ENCODE measurements around the gene MPHOSPH9. TPM values are rescaled to one million over a fixed set of nuclear protein-coding genes. Genes with fewer than 3 reads are reported as not detected.

Gene MPHOSPH9
- total and polyA plus RNA-seq, 2 donors (not counting 1 experiment from before 2014, with no cell fraction given), result 11.8 to 45.1 TPM

DNA sequence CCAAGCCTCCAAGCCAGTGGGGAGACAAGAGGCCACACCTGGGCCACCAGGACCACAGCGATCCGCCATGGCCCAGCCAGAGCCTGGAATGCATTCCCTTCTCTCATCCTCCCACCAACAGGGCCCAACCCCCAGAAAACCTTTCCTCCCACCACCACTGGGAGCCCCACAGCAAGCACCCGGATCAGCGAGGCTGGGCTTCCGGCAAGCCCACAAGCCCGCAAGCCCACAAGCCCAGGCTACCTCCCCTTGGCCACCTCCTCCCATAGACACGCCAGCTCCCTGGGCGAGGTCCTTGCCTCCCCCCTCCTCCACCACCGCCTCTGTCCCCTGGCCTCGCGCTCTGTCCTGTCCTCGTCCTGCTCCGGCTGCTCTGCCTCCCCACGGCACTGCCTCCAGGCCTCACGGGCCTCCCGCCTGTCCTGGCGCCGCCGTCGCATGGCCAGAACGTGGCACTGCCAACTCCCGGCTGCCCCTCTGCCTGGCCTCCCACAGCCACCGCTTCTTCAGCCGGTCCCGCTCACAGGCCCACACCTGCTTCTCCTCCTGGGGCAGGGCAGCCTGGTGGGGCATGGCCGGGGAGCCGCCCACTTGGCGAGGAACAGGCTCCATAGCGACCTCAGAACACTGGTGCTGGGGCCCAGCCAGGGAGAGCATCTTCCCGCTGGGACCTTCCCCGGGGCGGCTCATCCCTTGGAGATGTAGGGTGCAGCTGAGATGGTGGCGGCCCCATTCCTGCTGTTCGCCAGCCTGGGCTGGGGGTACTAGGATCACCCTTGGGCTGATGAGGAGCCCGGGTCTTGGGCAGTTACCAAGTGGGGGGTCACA, 33.1 kb upstream of the MPHOSPH9 start:
- no peak overlapping the region for H3K9ac ChIP-seq (ENCODE audit: low read length)
- DNase-seq, result no peak
- ATAC-seq (ENCODE audit: low read depth), result no peak
- ChIA-PET CTCF (no interaction called here), POLR2A (interaction anchor here (1.3 kb wide), 1 partner anchor 33 kb away, joined by 5 read pairs; the partner anchor contains the start of genes MPHOSPH9 and MTRFR)
- H3K4me1 ChIP-seq (ENCODE audit: control insufficient read depth in 2 of 2, insufficient read depth in 2 of 2, low read length in 2 of 2), result peaks cover 26 to 31% of the 10 kb centered on the region in 2 donors
- Mint-ChIP-seq H3K27me3 (no peaks in the 10 kb centered on the region), H3K4me3 (no peak overlapping the region), H3K4me1 (peaks cover 26% of the 10 kb centered on the region), H3K9me3 (ENCODE audit: insufficient read depth) (no peaks in the 10 kb centered on the region), H3K27ac (no peak overlapping the region)
- intact Hi-C loops (cut with micrococcal nuclease), result no loop called here
- TF ChIP-seq EZH2 (IDR thresholded peaks at IDR 0.05; ENCODE audit: borderline replicate concordance, insufficient read depth, low read depth, low read length, poor library complexity, severe bottlenecking), result no peak
- TF ChIP-seq, protein P1, sequence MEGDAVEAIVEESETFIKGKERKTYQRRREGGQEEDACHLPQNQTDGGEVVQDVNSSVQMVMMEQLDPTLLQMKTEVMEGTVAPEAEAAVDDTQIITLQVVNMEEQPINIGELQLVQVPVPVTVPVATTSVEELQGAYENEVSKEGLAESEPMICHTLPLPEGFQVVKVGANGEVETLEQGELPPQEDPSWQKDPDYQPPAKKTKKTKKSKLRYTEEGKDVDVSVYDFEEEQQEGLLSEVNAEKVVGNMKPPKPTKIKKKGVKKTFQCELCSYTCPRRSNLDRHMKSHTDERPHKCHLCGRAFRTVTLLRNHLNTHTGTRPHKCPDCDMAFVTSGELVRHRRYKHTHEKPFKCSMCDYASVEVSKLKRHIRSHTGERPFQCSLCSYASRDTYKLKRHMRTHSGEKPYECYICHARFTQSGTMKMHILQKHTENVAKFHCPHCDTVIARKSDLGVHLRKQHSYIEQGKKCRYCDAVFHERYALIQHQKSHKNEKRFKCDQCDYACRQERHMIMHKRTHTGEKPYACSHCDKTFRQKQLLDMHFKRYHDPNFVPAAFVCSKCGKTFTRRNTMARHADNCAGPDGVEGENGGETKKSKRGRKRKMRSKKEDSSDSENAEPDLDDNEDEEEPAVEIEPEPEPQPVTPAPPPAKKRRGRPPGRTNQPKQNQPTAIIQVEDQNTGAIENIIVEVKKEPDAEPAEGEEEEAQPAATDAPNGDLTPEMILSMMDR (IDR thresholded peaks at IDR 0.05), result no peak
- no peaks in the 10 kb centered on the region for H3K9me3 ChIP-seq (ENCODE audit: control extremely low read depth in 1 of 3, control insufficient read depth in 2 of 3, insufficient read depth in 1 of 3, low read length in 2 of 3)
- H4K20me1 ChIP-seq (ENCODE audit: control insufficient read depth, insufficient read depth, low read length, poor library complexity, severe bottlenecking), result no peaks in the 10 kb centered on the region
- WGBS (ENCODE audit: insufficient coverage), result 95% methylated on average over 35 of the region's 35 CpGs
- H2AFZ ChIP-seq (ENCODE audit: insufficient read depth, low read depth, low read length, poor library complexity, severe bottlenecking), result no peak overlapping the region
- no peak overlapping the region for H3K27ac ChIP-seq (ENCODE audit: low read length in 2 of 2)
- H3K4me3 ChIP-seq (ENCODE audit: control extremely low read depth in 1 of 5, extremely low read depth in 1 of 5, insufficient read depth in 1 of 5, low read depth in 2 of 5, low read length in 4 of 5), result no peak overlapping the region
- no peaks in the 10 kb centered on the region for H3K79me2 ChIP-seq (ENCODE audit: control insufficient read depth, insufficient read depth, low read length)
- H3K27me3 ChIP-seq (replicated peaks in 1 of 4; ENCODE audit: control extremely low read depth in 1 of 4, control insufficient read depth in 3 of 4, insufficient read depth in 4 of 4, low read length in 3 of 4), result peaks cover 0 to 6% (median 0%) of the 10 kb centered on the region in 4 experiments
- H3K36me3 ChIP-seq (replicated peaks in 1 of 2; ENCODE audit: control extremely low read depth in 1 of 2, control insufficient read depth in 1 of 2, extremely low read depth in 1 of 2, insufficient read depth in 2 of 2, low read length in 1 of 2), result no peaks in the 10 kb centered on the region
- no peak overlapping the region for H3K4me2 ChIP-seq (replicated peaks; ENCODE audit: low read depth, low read length, poor library complexity, severe bottlenecking)

DNA sequence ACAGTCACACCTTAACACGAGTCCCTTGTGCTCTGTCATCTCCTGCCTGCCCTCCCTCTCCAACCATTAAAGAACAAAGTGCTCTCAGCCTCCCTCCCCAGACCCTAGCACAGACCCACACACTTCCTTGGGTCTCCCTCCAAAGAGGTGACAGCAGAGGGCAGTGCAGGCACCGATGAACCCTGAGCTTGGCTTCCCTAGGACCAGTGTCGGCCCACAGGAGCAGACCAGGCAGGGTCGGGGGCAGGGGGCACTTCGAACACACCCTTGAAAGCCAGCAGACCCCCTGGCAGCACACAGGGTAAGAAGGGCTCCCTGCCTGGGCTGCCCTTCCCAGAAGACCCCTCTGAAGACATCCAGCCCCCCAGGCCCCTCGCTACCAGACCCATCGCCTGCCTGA, 31.7 kb upstream of the MPHOSPH9 start:
- no peaks in the 10 kb centered on the region for H3K9me3 ChIP-seq (ENCODE audit: control extremely low read depth in 1 of 3, control insufficient read depth in 2 of 3, insufficient read depth in 1 of 3, low read length in 2 of 3)
- DNase-seq (peak; percentile 31), ATAC-seq (ENCODE audit: low read depth) (no peak)
- no peak overlapping the region for H3K4me3 Mint-ChIP-seq
- 62% methylated on average over 7 of the region's 7 CpGs for WGBS (ENCODE audit: insufficient coverage)
- no peak overlapping the region for H3K4me2 ChIP-seq (replicated peaks; ENCODE audit: low read depth, low read length, poor library complexity, severe bottlenecking)
- peaks cover 15 to 20% of the 10 kb centered on the region in 2 donors for H3K4me1 ChIP-seq (ENCODE audit: control insufficient read depth in 2 of 2, insufficient read depth in 2 of 2, low read length in 2 of 2)
- no peaks in the 10 kb centered on the region for H3K9me3 Mint-ChIP-seq (ENCODE audit: insufficient read depth)
- H3K79me2 ChIP-seq (ENCODE audit: control insufficient read depth, insufficient read depth, low read length), result no peaks in the 10 kb centered on the region
- no peaks in the 10 kb centered on the region for H3K27me3 ChIP-seq (replicated peaks in 1 of 4; ENCODE audit: control extremely low read depth in 1 of 4, control insufficient read depth in 3 of 4, insufficient read depth in 4 of 4, low read length in 3 of 4)
- no peak overlapping the region for H2AFZ ChIP-seq (ENCODE audit: insufficient read depth, low read depth, low read length, poor library complexity, severe bottlenecking)
- H3K4me3 ChIP-seq (ENCODE audit: control extremely low read depth in 1 of 5, extremely low read depth in 1 of 5, insufficient read depth in 1 of 5, low read depth in 2 of 5, low read length in 4 of 5), result no peak overlapping the region
- TF ChIP-seq, protein P1 (IDR thresholded peaks at IDR 0.05), result no peak
- no peak for TF ChIP-seq EZH2 (IDR thresholded peaks at IDR 0.05; ENCODE audit: borderline replicate concordance, insufficient read depth, low read depth, low read length, poor library complexity, severe bottlenecking)
- H3K4me1 Mint-ChIP-seq, result peaks cover 18% of the 10 kb centered on the region
- no peaks in the 10 kb centered on the region for H3K36me3 ChIP-seq (replicated peaks in 1 of 2; ENCODE audit: control extremely low read depth in 1 of 2, control insufficient read depth in 1 of 2, extremely low read depth in 1 of 2, insufficient read depth in 2 of 2, low read length in 1 of 2)
- intact Hi-C loops (cut with micrococcal nuclease), result no loop called here
- no peak overlapping the region for H3K27ac ChIP-seq (ENCODE audit: low read length in 2 of 2)
- no peak overlapping the region for H3K27ac Mint-ChIP-seq
- no peaks in the 10 kb centered on the region for H4K20me1 ChIP-seq (ENCODE audit: control insufficient read depth, insufficient read depth, low read length, poor library complexity, severe bottlenecking)
- ChIA-PET CTCF (interaction anchor here (0.7 kb wide), 1 partner anchor 317 kb away, joined by 3 read pairs; no protein-coding TSS in a partner anchor), POLR2A (no interaction called here)
- no peak overlapping the region for H3K9ac ChIP-seq (ENCODE audit: low read length)
- no peaks in the 10 kb centered on the region for H3K27me3 Mint-ChIP-seq
